ENCODE measurements around the gene LY6G6C.

DNA sequence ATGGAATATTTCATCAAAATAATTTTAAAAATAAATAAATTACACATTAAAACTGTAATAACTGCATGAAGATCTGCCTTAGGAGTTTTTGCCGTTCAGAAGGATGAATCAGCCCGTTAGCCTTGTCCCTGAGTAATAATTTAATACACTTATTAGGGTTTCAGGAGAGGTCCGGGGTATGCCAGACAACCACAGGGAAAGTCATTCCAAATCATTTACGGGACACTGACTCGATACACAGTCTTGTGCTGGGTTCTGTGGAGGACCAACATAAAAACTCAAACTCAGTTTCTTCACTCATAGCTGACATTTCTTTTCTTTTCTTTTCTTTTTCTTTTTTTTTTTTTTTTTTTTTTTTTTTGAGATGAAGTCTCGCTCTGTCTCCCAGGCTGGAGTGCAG, 15.6 kb downstream of the LY6G6C start:
- TF ChIP-seq POLR2A (IDR thresholded peaks at IDR 0.05) (no peak), CTCF (IDR thresholded peaks at IDR 0.05) (no peak), POLR2AphosphoS5 (IDR thresholded peaks at IDR 0.05) (no peak), EP300 (IDR thresholded peaks at IDR 0.05) (no peak)
